NCI-H2196 (cell line): ENCODE data around the gene WNT7A.

Experiments
- DNase-seq: peaks from one replicate; lab custom pipeline; 2025; ENCODE audit not compliant: unreplicated experiment; lab: John Stamatoyannopoulos, UW

The WNT7A gene

GRCh38 chr3:13829311-13829710 is 50.6 kb downstream of the WNT7A start:
- DNase-seq: no peak

- DNase-seq: no peak
Observed at GRCh38 chr3:13828501-13829265, 51.2 kb downstream of the WNT7A start.

- no peak for DNase-seq
Observed at GRCh38 chr3:13827699-13828098, 52.2 kb downstream of the WNT7A start.

DNA sequence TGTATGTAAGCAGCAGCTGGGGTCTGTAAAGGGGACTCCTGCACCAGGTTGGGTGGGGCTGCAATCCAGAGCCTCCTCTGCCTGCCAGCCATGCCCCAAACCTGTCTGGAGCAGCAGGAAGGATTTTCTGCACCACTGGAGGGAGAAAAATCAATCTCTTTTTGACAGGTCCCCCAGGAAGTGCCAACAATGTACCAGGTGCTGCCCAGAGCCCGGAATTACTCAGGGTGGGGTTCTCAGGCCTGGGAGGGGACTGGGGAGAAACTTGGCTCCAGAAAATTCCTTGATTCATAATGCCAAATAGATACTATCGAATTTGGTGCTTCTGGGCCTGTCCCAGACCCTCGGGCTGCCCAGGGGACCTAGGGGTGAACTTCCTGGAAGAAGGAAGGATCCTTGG is 52.6 kb downstream of the WNT7A start:
- DNase-seq: no peak

- no peak for DNase-seq
Observed at GRCh38 chr3:13826672-13827071, 53.2 kb downstream of the WNT7A start.

GRCh38 chr3:13825821-13826220 is 54.0 kb downstream of the WNT7A start:
- no peak for DNase-seq

DNA sequence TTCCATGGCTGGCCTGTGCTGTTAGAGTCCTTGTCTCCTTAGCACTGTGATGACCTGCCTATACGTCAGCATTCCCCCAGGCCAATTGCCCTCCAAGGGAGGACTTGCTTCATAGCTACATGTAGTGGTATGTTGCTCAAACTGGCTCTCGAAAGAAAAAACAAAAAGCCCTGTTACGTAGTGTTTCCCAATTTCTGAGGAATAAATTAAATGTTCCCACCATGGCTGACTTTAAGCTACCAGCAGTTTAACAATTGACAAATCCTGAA is 54.6 kb downstream of the WNT7A start:
- DNase-seq: no peak

DNA sequence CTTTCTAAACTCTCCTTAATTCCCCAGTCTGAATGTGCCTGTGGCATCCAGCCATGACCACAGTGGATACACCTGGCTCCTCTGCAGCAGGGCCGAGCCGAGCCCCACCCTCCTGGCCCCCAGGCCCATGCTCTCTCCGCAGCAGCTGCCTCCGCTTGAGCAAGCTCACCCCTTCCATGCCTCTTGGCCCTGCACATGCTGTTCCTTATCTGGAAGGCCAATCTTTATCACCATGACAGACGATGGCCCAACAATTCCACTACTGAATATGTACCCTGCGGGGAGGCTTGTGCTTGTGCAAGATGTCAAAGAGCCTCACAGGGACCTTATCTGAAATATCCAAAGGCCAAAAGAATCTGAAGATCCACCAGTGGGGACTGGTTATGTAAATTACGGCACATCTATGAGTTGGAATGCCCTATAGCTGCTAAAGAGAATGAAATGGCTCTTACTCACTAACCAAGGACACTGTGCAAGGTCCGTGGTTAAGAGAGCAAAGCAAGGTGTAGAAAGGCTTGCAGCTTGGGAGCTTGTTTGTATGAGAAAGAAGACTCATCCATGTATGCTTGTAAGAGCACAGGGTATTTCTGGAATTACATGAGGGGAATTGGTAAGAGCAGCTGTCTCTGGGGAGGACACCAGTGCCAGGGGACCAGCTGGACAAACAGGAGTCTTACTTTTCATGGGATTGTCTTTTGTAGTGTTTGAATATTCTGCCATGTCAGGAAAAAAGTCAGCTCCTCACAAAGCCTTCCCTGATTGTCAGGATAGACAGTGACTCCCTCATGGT is 55.2 kb downstream of the WNT7A start:
- DNase-seq: no peak

GRCh38 chr3:13823692-13824091 is 56.2 kb downstream of the WNT7A start:
- DNase-seq: no peak

DNA sequence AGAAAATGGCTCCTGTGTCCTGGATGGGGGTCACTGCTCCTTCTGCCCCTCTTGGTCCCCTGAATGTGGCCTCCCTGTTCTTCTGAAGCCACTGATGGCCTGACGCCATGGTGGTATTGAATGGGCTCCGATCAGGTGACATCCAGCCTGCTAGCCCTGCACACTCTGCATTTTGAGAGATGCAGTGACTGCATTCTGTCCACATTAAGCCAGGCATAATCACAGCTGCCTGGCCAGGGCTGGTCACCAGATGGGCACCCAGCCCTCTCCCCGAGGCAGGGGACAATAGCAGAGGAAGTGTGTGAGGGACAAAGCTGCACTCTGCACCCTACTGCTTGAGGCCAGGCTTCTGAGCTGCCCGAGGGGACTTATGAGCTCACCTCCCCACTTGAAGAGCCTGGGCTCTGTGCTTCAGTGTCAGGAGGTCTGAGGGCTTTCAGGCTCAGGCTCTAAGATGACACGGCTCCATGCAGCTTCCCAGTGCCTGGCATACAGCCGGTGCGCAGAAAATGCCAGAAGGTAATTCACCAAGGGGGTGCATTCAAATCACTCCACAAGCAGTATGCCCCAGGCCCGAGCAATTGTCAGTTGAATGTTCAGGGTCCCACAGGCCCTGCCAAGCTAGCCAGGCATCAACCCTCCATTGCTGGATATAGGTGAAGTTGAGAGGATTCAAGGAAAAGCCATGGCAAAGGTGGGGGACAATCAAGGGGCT is 56.8 kb downstream of the WNT7A start:
- DNase-seq: no peak

- no peak for DNase-seq
Observed at GRCh38 chr3:13822042-13822441, 57.8 kb downstream of the WNT7A start.

DNA sequence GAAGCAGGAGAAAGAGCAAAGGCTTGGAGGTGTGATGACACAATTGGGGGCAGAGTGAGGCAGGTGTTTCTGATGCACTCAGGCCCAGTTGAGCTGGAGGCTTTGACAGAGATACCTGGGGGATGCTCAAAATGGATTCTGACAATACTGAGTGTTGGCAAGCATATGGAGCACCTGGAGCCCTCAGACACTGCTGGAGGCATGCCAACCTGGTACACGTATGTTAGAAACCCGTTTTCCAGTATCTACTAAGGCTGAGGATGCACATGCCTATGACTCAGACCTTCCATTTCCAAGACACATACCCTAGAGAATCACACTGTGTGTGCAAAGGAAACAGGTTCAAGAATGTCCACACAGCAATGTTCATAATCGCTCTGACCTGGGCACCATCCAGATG is 58.7 kb downstream of the WNT7A start:
- no peak for DNase-seq

DNA sequence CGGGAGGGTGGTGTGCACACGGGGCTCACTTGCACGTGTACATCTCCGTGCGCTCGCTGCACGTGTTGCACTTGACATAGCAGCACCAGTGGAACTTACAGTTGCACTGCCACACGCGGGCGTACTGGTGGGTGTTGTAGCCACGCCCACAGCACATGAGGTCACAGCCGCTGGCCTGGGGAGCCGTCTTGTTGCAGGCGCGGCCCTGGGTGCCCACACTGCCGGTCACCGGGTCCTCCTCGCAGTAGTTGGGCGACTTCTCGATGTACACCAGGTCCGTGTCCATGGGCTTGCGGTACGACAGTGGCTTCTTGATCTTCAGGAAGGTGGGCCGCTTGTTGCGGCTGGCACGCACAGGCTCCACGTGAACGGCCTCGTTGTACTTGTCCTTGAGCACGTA is 61.0 kb downstream of the WNT7A start:
- no peak for DNase-seq

DNA sequence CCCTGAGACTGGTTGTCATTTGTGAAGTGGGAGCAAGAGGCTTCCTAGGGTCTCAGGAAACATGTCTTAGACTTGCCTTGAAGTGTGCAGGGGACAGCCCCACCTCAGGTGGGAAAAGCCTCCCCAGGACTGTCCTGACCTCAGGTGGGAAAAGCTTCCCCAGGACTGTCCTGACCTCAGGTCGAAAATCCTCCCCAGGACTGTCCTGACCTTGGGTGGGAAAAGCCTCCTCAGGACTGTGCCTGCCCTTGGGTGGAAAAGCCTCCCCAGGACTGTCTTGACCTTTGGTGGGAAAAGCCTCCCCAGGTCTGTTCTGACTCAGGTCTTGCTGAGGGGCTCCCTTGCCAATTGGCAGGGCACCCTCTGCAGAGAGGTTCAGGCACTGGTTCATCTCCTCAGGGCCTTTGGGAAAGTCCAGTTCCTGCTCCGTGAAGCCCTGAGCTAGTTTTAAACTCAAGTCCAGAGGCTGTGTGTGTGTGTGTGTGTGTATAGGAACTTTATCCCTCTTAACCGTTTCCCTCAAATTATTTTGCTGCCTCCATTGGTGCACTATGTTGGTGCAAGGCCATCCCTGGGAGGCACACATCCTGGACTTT is 64.7 kb downstream of the WNT7A start:
- DNase-seq: no peak

DNA sequence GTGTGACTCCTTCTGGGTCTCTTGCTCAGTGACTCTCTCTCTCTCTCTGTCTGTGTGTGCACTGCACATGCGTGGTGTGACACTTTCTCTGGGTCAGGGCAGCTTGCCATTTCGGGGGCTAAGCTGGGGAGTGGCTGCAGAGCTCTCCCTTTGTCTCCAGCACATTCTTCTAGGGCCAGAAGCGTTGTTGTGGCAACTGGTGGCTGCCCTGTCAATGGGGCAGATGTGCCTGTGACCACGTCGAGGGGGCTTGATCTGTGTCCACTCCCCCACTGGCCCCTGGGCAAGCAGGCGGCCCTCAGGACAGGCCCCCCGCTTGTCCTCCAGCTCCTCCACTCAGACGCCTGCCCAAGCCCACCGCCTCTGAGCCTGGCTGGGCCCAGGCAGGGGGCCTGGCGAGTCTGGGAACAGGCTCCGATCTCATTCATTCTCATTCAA is 67.8 kb downstream of the WNT7A start:
- no peak for DNase-seq

DNA sequence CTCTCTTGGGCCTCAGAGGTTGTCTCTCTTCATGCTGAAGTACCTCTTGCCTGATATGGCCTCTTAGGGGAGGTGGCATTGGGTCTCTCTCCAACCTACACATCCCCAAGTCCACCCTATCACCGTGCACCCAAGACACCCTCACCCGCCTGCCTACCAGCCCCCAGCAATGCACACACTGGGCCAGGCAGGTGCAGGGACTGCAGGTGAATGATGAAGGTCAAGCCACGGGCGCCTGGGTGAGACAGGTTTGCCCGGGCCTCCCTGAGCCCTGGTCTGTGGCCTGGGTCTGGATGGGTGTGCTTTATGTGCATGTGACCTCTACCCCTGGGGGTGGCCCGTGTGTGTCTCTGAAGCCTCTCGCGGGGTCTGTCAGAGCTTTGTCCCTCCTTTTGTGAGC is 68.3 kb downstream of the WNT7A start:
- DNase-seq: no peak

DNA sequence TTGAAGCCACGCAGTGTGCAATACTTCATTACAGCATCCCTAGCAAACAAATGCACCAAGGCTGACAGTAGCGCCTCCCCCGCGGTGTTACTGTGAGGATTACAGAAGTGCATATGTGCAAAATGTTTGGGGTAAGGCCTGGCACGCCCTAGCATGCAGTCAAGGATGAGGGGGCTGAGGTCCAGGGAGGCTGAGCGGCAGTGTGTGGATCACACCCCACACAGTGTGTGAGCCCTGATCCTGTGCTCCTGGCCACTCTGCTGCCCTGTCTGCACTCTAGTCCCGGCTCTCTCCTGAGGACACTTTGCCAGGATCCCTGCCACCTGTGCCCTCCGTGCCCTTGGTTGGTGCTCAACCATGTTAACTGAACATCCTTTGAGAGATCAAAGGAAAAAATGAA is 71.3 kb downstream of the WNT7A start:
- DNase-seq: no peak

GRCh38 chr3:13801361-13802204 is 78.3 kb downstream of the WNT7A start:
- DNase-seq: no peak

DNA sequence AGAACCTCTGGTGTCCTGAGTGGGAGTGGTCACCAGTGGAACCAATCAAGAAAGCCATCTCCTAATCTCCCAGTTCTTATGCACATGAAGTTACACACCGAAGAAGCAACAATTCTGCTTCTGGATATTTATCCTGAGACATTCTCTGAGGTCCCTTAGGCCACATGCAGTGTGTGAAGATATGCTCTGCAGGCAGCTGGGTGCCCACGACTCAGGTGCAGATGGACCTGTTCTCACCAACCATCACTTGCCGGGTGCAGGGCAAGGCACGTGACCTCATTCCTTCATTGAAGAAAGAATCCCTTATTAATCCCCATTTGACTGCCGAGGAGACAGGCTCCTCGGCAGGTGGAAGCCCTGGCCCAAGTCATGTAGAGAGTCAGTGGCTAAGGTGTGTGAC is 79.8 kb downstream of the WNT7A start:
- DNase-seq: no peak

DNA sequence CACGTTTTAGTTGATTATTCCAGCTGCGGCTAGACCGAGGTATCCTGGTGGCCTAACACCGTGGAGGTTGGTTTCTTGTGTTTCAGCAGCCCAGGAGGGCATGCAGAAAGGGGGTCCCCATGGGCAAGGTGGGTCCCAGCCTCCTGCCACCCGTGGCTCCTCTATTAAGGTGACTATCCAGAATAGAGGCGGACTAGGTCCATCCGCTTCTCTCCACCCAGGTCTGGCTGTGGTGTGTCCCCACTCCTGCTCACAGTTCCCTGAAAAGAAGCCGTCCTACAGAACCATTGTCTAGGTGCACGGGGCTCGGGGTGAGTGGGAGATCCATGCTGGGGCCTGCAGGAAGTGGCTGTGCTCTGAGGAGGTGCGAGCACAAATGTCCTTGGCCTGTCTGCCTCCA is 81.5 kb downstream of the WNT7A start:
- DNase-seq: no peak
